CD14-positive monocyte (primary cell): ENCODE measurements around the gene SHOC1. TPM values are rescaled to one million over a fixed set of nuclear protein-coding genes. Genes with fewer than 3 reads are reported as not detected.

Experiments
- DNase-seq, 3 donors: peaks; one replicate each; pipeline ENCODE4 v3.0.0-alpha.2; 2011 to 2022
- H2AFZ ChIP-seq: 2 replicates; pipeline ENCODE4 v1.6.0; 2012; ENCODE audit warnings: mild to moderate bottlenecking, low read depth, low read length, inconsistent platforms; ENCODE audit not compliant: insufficient read depth, poor library complexity, severe bottlenecking
- H3K27ac ChIP-seq, 2 donors: 1 replicate in 1 of 2; 2 replicates in 1 of 2; pipeline ENCODE4 v1.5.1; 2012 to 2013; ENCODE audit warnings: low read length in 2 of 2, control low read depth in 1 of 2, inconsistent platforms in 1 of 2, low read depth in 1 of 2, mild to moderate bottlenecking in 1 of 2
- H3K27me3 ChIP-seq, 2 donors: one replicate each; pipeline versions ENCODE4 v1.6.0 to v1.6.1; 2011 to 2013; ENCODE audit warnings: low read length in 2 of 2; ENCODE audit not compliant: control insufficient read depth in 2 of 2, insufficient read depth in 2 of 2
- H3K36me3 ChIP-seq, 2 donors: replicated peaks in 1 of 2; 1 replicate in 1 of 2; 2 replicates in 1 of 2; pipeline versions ENCODE4 v1.5.1 to v1.6.1; 2012 to 2013; ENCODE audit warnings: low read length in 2 of 2, control low read depth in 1 of 2, inconsistent platforms in 1 of 2, mild to moderate bottlenecking in 1 of 2; ENCODE audit not compliant: insufficient read depth in 2 of 2, control insufficient read depth in 1 of 2
- H3K4me1 ChIP-seq, 2 donors: 1 replicate in 1 of 2; 2 replicates in 1 of 2; pipeline versions ENCODE4 v1.5.1 to v1.6.1; 2012 to 2013; ENCODE audit warnings: low read length in 2 of 2, control low read depth in 1 of 2, inconsistent platforms in 1 of 2, mild to moderate bottlenecking in 1 of 2, moderate library complexity in 1 of 2; ENCODE audit not compliant: insufficient read depth in 2 of 2, control insufficient read depth in 1 of 2
- H3K4me2 ChIP-seq: replicated peaks from 2 replicates; pipeline ENCODE3; 2012; ENCODE audit warnings: low read length, moderate library complexity, mild to moderate bottlenecking; ENCODE audit not compliant: poor library complexity, severe bottlenecking; ENCODE audit errors: extremely low read depth
- H3K4me3 ChIP-seq, 3 experiments: fragments of 200-600 bp in 1 of 3; sonication (generic) in 1 of 3; replicated peaks in 1 of 3; 1 replicate in 2 of 3; 2 replicates in 1 of 3; pipeline ENCODE4 v1.5.1; 2011 to 2013; ENCODE audit warnings: low read length in 3 of 3, mild to moderate bottlenecking in 3 of 3, control low read depth in 2 of 3, low read depth in 2 of 3, inconsistent platforms in 1 of 3, moderate library complexity in 1 of 3
- H3K79me2 ChIP-seq: 2 replicates; pipeline ENCODE4 v1.6.0; 2012; ENCODE audit warnings: mild to moderate bottlenecking, control low read depth, inconsistent platforms, low read length, moderate library complexity; ENCODE audit not compliant: insufficient read depth
- H3K9ac ChIP-seq: 2 replicates; pipeline ENCODE4 v1.6.0; 2017; ENCODE audit warnings: low read length, mild to moderate bottlenecking; ENCODE audit not compliant: insufficient read depth, poor library complexity, severe bottlenecking
- H3K9me3 ChIP-seq, 2 donors: replicated peaks in 1 of 2; 1 replicate in 1 of 2; 2 replicates in 1 of 2; pipeline versions ENCODE4 v1.5.1 to v1.6.1; 2012 to 2013; ENCODE audit warnings: low read length in 2 of 2, control low read depth in 1 of 2; ENCODE audit not compliant: control insufficient read depth in 1 of 2, insufficient read depth in 1 of 2
- H4K20me1 ChIP-seq: 2 replicates; pipeline ENCODE4 v1.6.0; 2012; ENCODE audit warnings: mild to moderate bottlenecking, low read length, control low read depth, moderate library complexity; ENCODE audit not compliant: insufficient read depth
- H3K27ac Mint-ChIP-seq, 7 donors: one replicate each; pipeline ENCODE4 v1.8.0; 2020; ENCODE audit warnings: mild to moderate bottlenecking in 7 of 7, mixed read lengths in 7 of 7, moderate library complexity in 6 of 7, inconsistent platforms in 2 of 7
- H3K27me3 Mint-ChIP-seq, 3 donors: one replicate each; pipeline ENCODE4 v1.8.0; 2021 to 2022; ENCODE audit warnings: low read depth in 3 of 3, mild to moderate bottlenecking in 3 of 3, mixed read lengths in 3 of 3, moderate library complexity in 3 of 3, inconsistent platforms in 1 of 3
- H3K36me3 Mint-ChIP-seq, 2 donors: one replicate each; pipeline ENCODE4 v1.8.0; 2020; ENCODE audit warnings: mixed read lengths in 2 of 2, inconsistent platforms in 1 of 2, mild to moderate bottlenecking in 1 of 2
- H3K4me1 Mint-ChIP-seq: one replicate; pipeline ENCODE4 v1.8.0; 2020; ENCODE audit warnings: mild to moderate bottlenecking, mixed read lengths
- H3K4me3 Mint-ChIP-seq, 2 donors: one replicate each; pipeline ENCODE4 v1.8.0; 2020; ENCODE audit warnings: mild to moderate bottlenecking in 2 of 2, mixed read lengths in 2 of 2, moderate library complexity in 1 of 2
- H3K9me3 Mint-ChIP-seq, 7 donors: one replicate each; pipeline ENCODE4 v1.8.0; 2020 to 2022; ENCODE audit warnings: mixed read lengths in 7 of 7, mild to moderate bottlenecking in 6 of 7, moderate library complexity in 6 of 7, inconsistent platforms in 2 of 7
- WGBS: methylation state at CpG from one replicate; pipeline ENCODE4 v1.1.5; 2013; ENCODE audit warnings: missing lambda C conversion rate; ENCODE audit not compliant: insufficient coverage; 5-methylcytosine and 5-hydroxymethylcytosine counted together
- intact Hi-C, 2 donors: fragments of 100-400 bp; cut with micrococcal nuclease; formaldehyde crosslinking; loops; one replicate each; pipeline versions ENCODE4 v1.15.0 to v1.15.1; 2023
- polyA plus RNA-seq, 3 donors: library from polyadenylated mRNA; depleted of rRNA in 1 of 3; unstranded in 2 of 3; stranded (reverse) in 1 of 3; fragments of 300-500 nt in 2 of 3; fragments of >200 nt in 1 of 3; fragmentation: Illumina TruSeq in 2 of 3; gene quantifications; 1 replicate in 2 of 3; 2 replicates in 1 of 3; pipeline ENCODE4 v1.2.3, GENCODE V29; 2012 to 2021
- TF ChIP-seq, protein P1 (sequence below): fragments of 200-600 bp; IDR thresholded peaks from one replicate; pipeline ENCODE4 v1.8.0; 2022; ENCODE audit warnings: antibody characterized with exemption, mild to moderate bottlenecking

Gene SHOC1
- polyA plus RNA-seq, 3 donors: not detected

DNA sequence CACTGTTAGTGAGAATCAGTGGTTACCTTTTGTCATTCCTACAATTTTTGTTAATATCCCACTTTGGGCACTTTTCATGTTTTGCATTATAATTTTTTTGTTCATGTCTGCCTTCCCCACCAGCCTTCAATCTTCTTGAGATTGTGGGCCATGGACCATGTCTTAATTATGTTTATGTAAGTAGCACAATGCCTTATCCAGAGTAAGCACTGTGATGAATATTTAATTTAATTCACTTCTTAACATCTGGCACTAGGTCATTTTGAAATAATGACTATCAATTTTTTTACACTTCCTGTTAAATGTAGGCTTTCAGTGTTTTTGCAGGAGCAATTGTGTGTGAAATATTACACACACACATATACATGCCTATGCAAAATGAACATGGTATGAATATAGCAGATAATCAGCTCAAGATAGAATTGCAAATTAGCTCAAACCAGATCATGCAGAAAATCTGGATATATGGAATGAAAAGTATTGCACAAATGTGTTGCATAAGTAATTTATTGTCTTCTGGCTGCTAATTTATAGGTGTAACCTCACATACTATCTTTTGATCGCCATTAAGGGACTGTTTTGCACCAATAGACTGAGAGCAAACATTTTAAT lies 5.3 kb upstream of the SHOC1 start:
- Mint-ChIP-seq H3K9me3 (peaks cover 0 to 5% (median 2%) of the 10 kb centered on the region in 7 donors), H3K27ac (no peak overlapping the region), H3K36me3 (no peaks in the 10 kb centered on the region), H3K27me3 (peaks cover 0 to 1% (median 0%) of the 10 kb centered on the region in 3 donors), H3K4me1 (no peaks in the 10 kb centered on the region), H3K4me3 (no peak overlapping the region)
- no peak overlapping the region for H3K4me2 ChIP-seq
- DNase-seq: no peak
- intact Hi-C loops: no loop called here
- TF ChIP-seq, protein P1, sequence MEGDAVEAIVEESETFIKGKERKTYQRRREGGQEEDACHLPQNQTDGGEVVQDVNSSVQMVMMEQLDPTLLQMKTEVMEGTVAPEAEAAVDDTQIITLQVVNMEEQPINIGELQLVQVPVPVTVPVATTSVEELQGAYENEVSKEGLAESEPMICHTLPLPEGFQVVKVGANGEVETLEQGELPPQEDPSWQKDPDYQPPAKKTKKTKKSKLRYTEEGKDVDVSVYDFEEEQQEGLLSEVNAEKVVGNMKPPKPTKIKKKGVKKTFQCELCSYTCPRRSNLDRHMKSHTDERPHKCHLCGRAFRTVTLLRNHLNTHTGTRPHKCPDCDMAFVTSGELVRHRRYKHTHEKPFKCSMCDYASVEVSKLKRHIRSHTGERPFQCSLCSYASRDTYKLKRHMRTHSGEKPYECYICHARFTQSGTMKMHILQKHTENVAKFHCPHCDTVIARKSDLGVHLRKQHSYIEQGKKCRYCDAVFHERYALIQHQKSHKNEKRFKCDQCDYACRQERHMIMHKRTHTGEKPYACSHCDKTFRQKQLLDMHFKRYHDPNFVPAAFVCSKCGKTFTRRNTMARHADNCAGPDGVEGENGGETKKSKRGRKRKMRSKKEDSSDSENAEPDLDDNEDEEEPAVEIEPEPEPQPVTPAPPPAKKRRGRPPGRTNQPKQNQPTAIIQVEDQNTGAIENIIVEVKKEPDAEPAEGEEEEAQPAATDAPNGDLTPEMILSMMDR: no peak
- H3K27ac ChIP-seq: no peak overlapping the region
- no peaks in the 10 kb centered on the region for H3K79me2 ChIP-seq
- no peaks in the 10 kb centered on the region for H3K4me1 ChIP-seq
- no peak overlapping the region for H3K9ac ChIP-seq
- no peaks in the 10 kb centered on the region for H4K20me1 ChIP-seq
- H3K4me3 ChIP-seq: no peak overlapping the region
- no peak overlapping the region for H2AFZ ChIP-seq
- H3K9me3 ChIP-seq: peaks cover 0 to 2% of the 10 kb centered on the region in 2 donors
- no peaks in the 10 kb centered on the region for H3K27me3 ChIP-seq
- WGBS: no CpG with 5 or more reads among the region's 1 CpG
- H3K36me3 ChIP-seq: no peaks in the 10 kb centered on the region

DNA sequence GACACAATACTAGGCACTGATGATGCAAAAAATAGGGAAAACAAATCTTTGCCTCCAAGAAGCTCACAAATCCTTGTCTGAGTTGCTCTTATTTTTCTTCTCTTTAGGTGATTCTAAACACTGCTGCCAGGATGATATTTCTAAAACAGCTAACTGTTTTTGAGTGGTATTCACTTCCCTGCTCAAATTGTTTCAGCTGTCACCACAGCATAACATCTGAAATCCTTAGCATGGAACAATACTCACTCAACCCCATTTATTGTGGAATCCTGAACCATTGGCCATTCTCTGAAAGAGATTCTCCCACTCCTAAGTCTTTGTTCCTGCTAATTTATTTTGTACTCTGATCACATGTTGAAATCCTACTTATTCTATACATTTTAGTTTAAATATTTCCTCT lies 4.8 kb upstream of the SHOC1 start:
- Mint-ChIP-seq H3K27ac (no peak overlapping the region), H3K4me1 (no peaks in the 10 kb centered on the region), H3K36me3 (no peaks in the 10 kb centered on the region), H3K27me3 (peaks cover 0 to 1% (median 0%) of the 10 kb centered on the region in 3 donors), H3K4me3 (no peak overlapping the region), H3K9me3 (peaks cover 0 to 10% (median 7%) of the 10 kb centered on the region in 7 donors)
- Histone ChIP-seq H4K20me1 (no peaks in the 10 kb centered on the region), H2AFZ (no peak overlapping the region), H3K9ac (no peak overlapping the region), H3K27me3 (no peaks in the 10 kb centered on the region), H3K9me3 (peaks cover 0 to 7% of the 10 kb centered on the region in 2 donors), H3K27ac (no peak overlapping the region), H3K4me1 (no peaks in the 10 kb centered on the region), H3K4me2 (no peak overlapping the region), H3K4me3 (no peak overlapping the region), H3K79me2 (no peaks in the 10 kb centered on the region), H3K36me3 (no peaks in the 10 kb centered on the region)
- TF ChIP-seq, protein P1: no peak
- no peak for DNase-seq
- intact Hi-C loops: no loop called here
